Endothelial cell of umbilical vein (primary cell): ENCODE data around the gene NCK2.

Experiments
- POLR2A ChIP-seq: IDR thresholded peaks from 2 replicates; pipeline ENCODE4 v1.6.1; 2012; ENCODE audit warnings: low read depth, mild to moderate bottlenecking, control low read depth, low read length
- TF ChIP-seq, protein P1 (sequence below): IDR thresholded peaks from 2 replicates; pipeline ENCODE4 v1.6.1; 2011; ENCODE audit not compliant: insufficient read depth, insufficient read length

DNA sequence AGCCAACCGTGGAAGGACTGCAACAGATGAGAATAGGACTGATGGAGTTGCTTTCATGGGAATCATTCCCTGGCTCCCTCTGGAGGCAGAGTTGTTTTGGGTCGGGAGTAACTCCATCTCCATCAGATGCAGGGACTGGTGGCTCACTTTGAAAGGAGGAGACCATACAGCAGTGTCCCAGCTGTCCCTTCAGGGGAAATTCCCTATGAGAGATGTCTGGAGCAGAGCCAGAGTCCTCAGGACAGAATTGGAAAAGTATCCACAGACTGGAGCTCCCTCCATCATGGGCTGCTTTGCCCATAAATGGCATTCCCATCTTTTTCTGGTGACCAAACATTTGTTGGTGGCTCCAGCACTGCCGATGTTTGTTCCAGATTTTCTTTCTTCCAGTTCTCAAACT is 144.3 kb downstream of the NCK2 start:
- no peak for TF ChIP-seq POLR2A
- TF ChIP-seq, protein P1, sequence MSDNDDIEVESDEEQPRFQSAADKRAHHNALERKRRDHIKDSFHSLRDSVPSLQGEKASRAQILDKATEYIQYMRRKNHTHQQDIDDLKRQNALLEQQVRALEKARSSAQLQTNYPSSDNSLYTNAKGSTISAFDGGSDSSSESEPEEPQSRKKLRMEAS, result no peak
